ENCODE results near the gene SLX9. TPM values are rescaled to one million over a fixed set of nuclear protein-coding genes. Genes with fewer than 3 reads are reported as not detected.

SLX9 gene
- 25.5 and 28.8 TPM in 2 replicates for total RNA-seq

DNA sequence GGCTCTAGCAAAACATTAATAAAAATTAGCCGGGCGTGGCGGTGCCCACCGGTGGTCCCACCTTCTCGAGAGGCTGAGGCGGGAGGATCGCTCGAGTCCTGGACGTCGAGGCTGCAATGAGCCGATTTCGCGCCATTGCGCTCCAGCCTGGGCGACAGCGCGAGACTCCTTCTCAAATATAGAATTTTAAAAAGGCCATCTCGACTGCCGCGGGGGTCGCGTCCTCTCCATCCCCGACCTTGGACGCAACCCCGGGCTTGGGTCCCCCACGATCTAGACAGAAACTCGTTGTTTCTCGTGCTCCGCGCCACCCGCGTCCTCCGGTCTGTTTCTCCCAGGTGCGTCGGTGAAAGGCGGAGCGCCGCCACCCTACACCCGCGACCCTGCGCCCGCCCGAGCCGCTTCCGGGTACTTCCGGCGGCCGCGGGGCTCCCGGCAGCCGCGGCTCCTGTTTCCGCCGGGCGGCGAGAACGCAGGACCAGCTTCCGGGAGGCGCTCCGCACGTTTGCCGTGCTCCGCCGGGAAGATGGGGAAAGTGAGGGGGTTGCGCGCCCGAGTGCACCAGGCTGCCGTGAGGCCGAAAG lies at the start of gene SLX9:
Gene SLX9, plus strand, starts transcription at position 498 of the 584 bp plus-strand sequence. Its CDS starts 29 bp downstream, at position 527.

DNA sequence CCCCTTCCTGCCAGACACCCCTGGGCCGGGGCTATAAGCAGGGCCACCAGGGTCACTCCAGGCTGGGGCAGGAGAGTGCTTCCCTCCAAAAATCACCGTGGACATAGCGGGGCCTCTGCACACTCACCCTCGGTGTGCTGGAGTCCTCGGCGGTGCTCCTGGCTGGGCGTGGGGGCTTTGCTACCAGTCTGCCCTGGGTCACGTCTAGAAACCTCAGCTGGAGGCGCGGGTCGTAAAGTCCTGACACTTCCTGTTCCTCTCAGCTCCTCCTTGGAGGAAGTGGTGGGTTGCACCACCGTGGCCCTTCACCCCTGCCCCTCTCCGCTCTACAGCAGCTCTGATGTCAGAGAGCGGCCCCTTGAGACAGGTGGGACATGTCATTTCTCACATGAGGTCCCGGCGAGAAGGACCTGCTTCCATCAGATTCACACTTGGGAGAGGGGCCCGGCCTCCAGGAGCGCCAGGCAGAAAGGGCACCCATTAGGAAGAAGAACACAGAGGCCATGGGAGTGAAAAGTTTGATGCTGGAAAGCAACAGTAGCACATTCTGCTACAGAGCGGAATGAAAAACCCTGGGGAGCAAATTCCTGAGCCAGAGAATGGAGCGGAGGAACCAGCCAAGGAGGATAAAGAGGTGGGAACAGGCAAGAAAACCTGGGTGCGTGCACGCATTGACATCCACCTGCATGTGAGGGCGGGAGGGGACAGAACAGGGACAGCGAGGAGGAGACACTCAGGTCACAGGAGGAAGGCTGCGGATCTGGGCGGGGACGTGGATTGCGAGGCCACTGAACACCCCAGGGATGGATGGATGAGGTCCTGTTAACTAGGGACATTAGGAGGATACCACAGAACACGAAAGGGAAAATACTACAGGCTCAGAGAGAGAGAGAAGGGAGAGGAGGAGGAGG lies 18.9 kb upstream of the SLX9 start, which contains the start of gene ITGB2:
Gene ITGB2, minus strand, starts transcription at position 206 of the 911 bp plus-strand sequence. CDS start 10,117 bp downstream, outside the sequence.

Other genes starting within 250 kb of the SLX9 start
- not detected in 2 replicates for gene KRTAP10-12, start 242.9 kb upstream of the SLX9 start, total RNA-seq
- 0.19 TPM in 1 of 2 replicates, not detected in the other for gene TSPEAR, start 228.5 kb upstream of the SLX9 start, total RNA-seq
- gene UBE2G2, start 138.2 kb upstream of the SLX9 start, total RNA-seq: 61.2 and 109 TPM in 2 replicates
- 77.9 and 93.5 TPM in 2 replicates for gene SUMO3, start 122.0 kb upstream of the SLX9 start, total RNA-seq
- 258 and 494 TPM in 2 replicates for gene PTTG1IP, start 66.3 kb upstream of the SLX9 start, total RNA-seq
- gene ITGB2, start 19.1 kb upstream of the SLX9 start, total RNA-seq: 0.13 and 0.16 TPM in 2 replicates
- gene ADARB1, start 134.6 kb downstream of the SLX9 start, total RNA-seq: 27.5 and 48.8 TPM in 2 replicates